Cardiac septum (tissue), 1 donor: ENCODE results near the gene SYNPR. TPM values are rescaled to one million over a fixed set of nuclear protein-coding genes. Genes with fewer than 3 reads are reported as not detected.

ENCODE experiments used
- DNase-seq: peaks from one replicate; pipeline ENCODE4 v3.0.0-alpha.2; 2020; ENCODE audit warnings: low spot score
- intact Hi-C: fragments of 100-400 bp; cut with DNase I; formaldehyde crosslinking; loops from one replicate; pipeline ENCODE4 v1.14.0; 2022
- total RNA-seq: library from RNA; stranded (reverse); fragmentation: NEBNext Ultra II Directional; extraction: Animal tissue kit (Norgen Biotek cat#: 25700); gene quantifications from one replicate; pipeline ENCODE4 v1.2.1, GENCODE V29; 2021
- donor health status: DM: no; HTN: no; CAD: no.

The SYNPR gene
- total RNA-seq, 1 donor from 2014 or later: 0.46 TPM

- no peak for DNase-seq
Measured at GRCh38 chr3:63364910-63365309, 86.8 kb downstream of the SYNPR start.

GRCh38 chr3:63365671-63366070 lies 87.6 kb downstream of the SYNPR start:
- no peak for DNase-seq
- intact Hi-C loops: no loop called here

More at GRCh38 chr3:63364910-63365309, 86.8 kb downstream of the SYNPR start:
- intact Hi-C loops: no loop called here

GRCh38 chr3:63370094-63370493 lies 92.0 kb downstream of the SYNPR start:
- intact Hi-C loops: no loop called here
- DNase-seq: no peak

- intact Hi-C loops: no loop called here
Measured at GRCh38 chr3:63383040-63383439, 104.9 kb downstream of the SYNPR start.

GRCh38 chr3:63384382-63384781 lies 106.3 kb downstream of the SYNPR start:
- intact Hi-C loops: no loop called here
- no peak for DNase-seq

More at GRCh38 chr3:63383040-63383439, 104.9 kb downstream of the SYNPR start:
- DNase-seq: no peak

GRCh38 chr3:63385629-63386028 lies 107.5 kb downstream of the SYNPR start:
- no peak for DNase-seq
- intact Hi-C loops: no loop called here

GRCh38 chr3:63386568-63386967 lies 108.5 kb downstream of the SYNPR start:
- intact Hi-C loops: no loop called here
- no peak for DNase-seq

- no peak for DNase-seq
- intact Hi-C loops: no loop called here
Measured at GRCh38 chr3:63387568-63387967, 109.5 kb downstream of the SYNPR start.

- no peak for DNase-seq
Measured at GRCh38 chr3:63390710-63391230, 112.7 kb downstream of the SYNPR start.

GRCh38 chr3:63395960-63396359 lies 117.9 kb downstream of the SYNPR start:
- intact Hi-C loops: no loop called here
- DNase-seq: no peak

More at GRCh38 chr3:63390710-63391230, 112.7 kb downstream of the SYNPR start:
- intact Hi-C loops: no loop called here

GRCh38 chr3:63400246-63400860 lies 122.2 kb downstream of the SYNPR start:
- DNase-seq: no peak
- intact Hi-C loops: no loop called here

GRCh38 chr3:63405882-63406281 lies 127.8 kb downstream of the SYNPR start:
- no peak for DNase-seq
- intact Hi-C loops: no loop called here

GRCh38 chr3:63413523-63413922 lies 135.4 kb downstream of the SYNPR start:
- intact Hi-C loops: no loop called here
- no peak for DNase-seq

GRCh38 chr3:63414607-63415006 lies 136.5 kb downstream of the SYNPR start:
- intact Hi-C loops: no loop called here
- DNase-seq: no peak

- no peak for DNase-seq
- intact Hi-C loops: no loop called here
Measured at GRCh38 chr3:63429905-63430304, 151.8 kb downstream of the SYNPR start.

GRCh38 chr3:63430875-63431274 lies 152.8 kb downstream of the SYNPR start:
- intact Hi-C loops: no loop called here
- no peak for DNase-seq

GRCh38 chr3:63437858-63438257 lies 159.8 kb downstream of the SYNPR start:
- no peak for DNase-seq
- intact Hi-C loops: no loop called here

GRCh38 chr3:63438826-63439371 lies 160.8 kb downstream of the SYNPR start:
- intact Hi-C loops: no loop called here
- no peak for DNase-seq

- intact Hi-C loops: no loop called here
Measured at GRCh38 chr3:63441262-63441661, 163.2 kb downstream of the SYNPR start.

GRCh38 chr3:63442918-63443317 lies 164.8 kb downstream of the SYNPR start:
- DNase-seq: no peak
- intact Hi-C loops: no loop called here

More at GRCh38 chr3:63441262-63441661, 163.2 kb downstream of the SYNPR start:
- DNase-seq: no peak

GRCh38 chr3:63450023-63450422 lies 171.9 kb downstream of the SYNPR start:
- intact Hi-C loops: no loop called here
- DNase-seq: no peak
